Measurements from ENCODE around the gene EHF. TPM values are rescaled to one million over a fixed set of nuclear protein-coding genes. Genes with fewer than 3 reads are reported as not detected.

The EHF gene
- total RNA-seq, 2 donors from 2014 or later = 0.78 TPM; not detected in 1

- no peak for DNase-seq (ENCODE audit: low spot score)
- H3K27ac ChIP-seq = no peak overlapping the region
- no peak overlapping the region for H3K4me3 ChIP-seq
- TF ChIP-seq CTCF (IDR thresholded peaks at IDR 0.05) = no peak
- peaks cover 0 to 2% of the 10 kb centered on the region in 2 donors for H3K4me1 ChIP-seq
- no peaks in the 10 kb centered on the region for H3K36me3 ChIP-seq
- no peaks in the 10 kb centered on the region for H3K9me3 ChIP-seq
- H3K27me3 ChIP-seq = no peaks in the 10 kb centered on the region
Measured at GRCh38 chr11:34606326-34607120, 14.4 kb upstream of the EHF start.

- no peak for TF ChIP-seq CTCF (IDR thresholded peaks at IDR 0.05)
- no peaks in the 10 kb centered on the region for H3K36me3 ChIP-seq
- no peak overlapping the region for H3K27ac ChIP-seq
- peaks cover 0 to 11% of the 10 kb centered on the region in 2 donors for H3K4me1 ChIP-seq
- no peaks in the 10 kb centered on the region for H3K9me3 ChIP-seq
- H3K27me3 ChIP-seq = no peaks in the 10 kb centered on the region
- DNase-seq (ENCODE audit: low spot score) = no peak
- H3K4me3 ChIP-seq = no peak overlapping the region
Measured at GRCh38 chr11:34609187-34609751, 11.6 kb upstream of the EHF start.

- no peak overlapping the region for H3K27ac ChIP-seq
- no peaks in the 10 kb centered on the region for H3K27me3 ChIP-seq
- H3K4me3 ChIP-seq = no peak overlapping the region
- no peaks in the 10 kb centered on the region for H3K36me3 ChIP-seq
- H3K4me1 ChIP-seq = peaks cover 0 to 15% of the 10 kb centered on the region in 2 donors
- TF ChIP-seq CTCF (IDR thresholded peaks at IDR 0.05) = no peak
- no peak for DNase-seq (ENCODE audit: low spot score)
- no peaks in the 10 kb centered on the region for H3K9me3 ChIP-seq
Measured at GRCh38 chr11:34609850-34610249, 11.0 kb upstream of the EHF start.

GRCh38 chr11:34610324-34611041 is 10.4 kb upstream of the EHF start:
- Histone ChIP-seq H3K4me1 (peaks cover 0 to 19% of the 10 kb centered on the region in 2 donors), H3K4me3 (no peak overlapping the region), H3K27me3 (no peaks in the 10 kb centered on the region), H3K36me3 (no peaks in the 10 kb centered on the region), H3K27ac (no peak overlapping the region), H3K9me3 (no peaks in the 10 kb centered on the region)
- DNase-seq (ENCODE audit: low spot score) = no peak
- TF ChIP-seq CTCF (IDR thresholded peaks at IDR 0.05) = no peak

- no peak for DNase-seq (ENCODE audit: low spot score)
- Histone ChIP-seq H3K4me3 (no peak overlapping the region), H3K27me3 (no peaks in the 10 kb centered on the region), H3K4me1 (peaks cover 0 to 33% of the 10 kb centered on the region in 2 donors), H3K36me3 (no peaks in the 10 kb centered on the region), H3K27ac (no peak overlapping the region), H3K9me3 (no peaks in the 10 kb centered on the region)
- TF ChIP-seq CTCF (IDR thresholded peaks at IDR 0.05) = no peak
Measured at GRCh38 chr11:34613015-34613414, 7.9 kb upstream of the EHF start.

Data from right atrium auricular region (tissue), 2 donors.